GM18858 (cell line): ENCODE data around the gene SLC2A2.

Experiments used
- ATAC-seq: cut with Tn5 transposase; IDR thresholded peaks from one replicate; pipeline ENCODE4 v1.9.1; 2021; ENCODE audit not compliant: unreplicated experiment

SLC2A2 gene

DNA sequence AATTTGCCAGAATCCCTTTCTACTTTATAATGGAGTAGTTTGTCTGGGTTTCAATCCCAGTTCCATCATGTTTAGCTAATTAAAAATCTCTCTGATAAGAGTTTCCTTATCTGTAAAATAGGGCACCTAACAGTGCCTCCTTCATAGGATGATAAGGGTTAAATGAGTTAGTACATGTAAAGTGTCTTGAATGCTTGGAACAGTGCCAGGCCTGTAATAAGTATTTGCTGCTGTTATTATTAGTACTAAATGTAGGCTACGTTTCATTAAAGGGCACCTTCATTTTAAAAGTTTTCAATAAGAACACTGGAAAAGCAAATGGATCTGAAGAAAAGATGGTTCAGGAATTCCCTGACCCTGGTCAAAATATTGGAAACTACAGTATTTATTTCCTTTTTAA lies 11.8 kb upstream of the SLC2A2 start:
- ATAC-seq: no peak

DNA sequence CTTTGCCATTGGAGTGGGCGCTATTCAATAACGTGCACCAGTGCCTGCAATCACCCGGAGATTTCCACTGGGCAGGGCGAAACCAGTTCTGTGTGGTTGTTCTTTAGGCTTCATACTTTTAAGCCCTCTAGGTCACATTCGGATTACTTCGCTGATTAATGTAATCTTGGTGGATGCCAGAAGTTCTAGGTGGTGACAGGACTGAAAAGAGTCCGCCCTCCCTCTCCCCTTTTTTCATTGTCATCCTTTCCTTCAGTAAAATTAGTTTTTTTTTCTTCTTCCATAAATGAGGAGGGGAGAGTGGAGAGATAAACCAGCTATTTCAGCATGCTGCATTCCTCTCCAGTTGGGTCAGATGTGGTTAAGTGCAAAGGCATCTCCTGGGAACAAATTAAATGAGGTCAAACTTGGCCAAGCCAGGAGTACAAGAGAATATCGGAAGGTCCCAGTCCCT lies 2.3 kb upstream of the SLC2A2 start:
- ATAC-seq: no peak

DNA sequence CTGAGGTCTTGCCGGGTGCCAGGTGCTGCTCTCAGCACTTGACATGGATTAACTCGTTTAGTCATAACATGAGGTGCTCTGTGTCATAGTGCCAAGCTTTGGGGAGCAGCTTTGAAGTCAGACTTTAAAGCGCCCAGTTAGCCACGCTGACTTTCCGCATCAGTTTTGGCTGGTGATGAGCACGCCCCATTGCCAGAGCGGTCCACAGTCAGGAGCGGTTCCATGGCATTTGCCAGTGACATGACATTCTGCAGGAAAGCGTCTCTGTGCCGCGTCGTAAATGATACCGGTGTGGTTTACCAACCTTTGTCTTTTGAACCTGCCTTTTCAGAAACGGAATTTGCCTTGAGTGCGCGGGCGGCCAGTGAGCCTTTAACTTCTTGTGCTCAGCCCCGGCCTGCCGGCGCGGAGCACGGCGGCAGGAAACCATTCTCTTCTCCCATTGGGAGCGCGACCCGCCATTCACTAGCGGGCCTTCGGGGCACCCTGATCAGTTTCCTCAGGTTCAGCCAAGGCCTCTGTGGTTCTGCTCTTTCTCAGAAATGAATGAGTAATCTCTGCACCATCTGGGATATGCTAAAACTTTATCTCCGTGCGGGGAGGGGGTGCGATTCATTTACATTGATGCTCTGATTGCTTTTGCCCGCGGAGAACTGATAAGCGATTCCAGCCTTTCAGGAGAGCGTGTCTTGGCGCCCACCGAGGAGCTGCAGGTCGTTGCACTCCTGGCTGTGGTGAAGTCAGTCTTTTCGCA lies 1.7 kb upstream of the SLC2A2 start:
- ATAC-seq: no peak

DNA sequence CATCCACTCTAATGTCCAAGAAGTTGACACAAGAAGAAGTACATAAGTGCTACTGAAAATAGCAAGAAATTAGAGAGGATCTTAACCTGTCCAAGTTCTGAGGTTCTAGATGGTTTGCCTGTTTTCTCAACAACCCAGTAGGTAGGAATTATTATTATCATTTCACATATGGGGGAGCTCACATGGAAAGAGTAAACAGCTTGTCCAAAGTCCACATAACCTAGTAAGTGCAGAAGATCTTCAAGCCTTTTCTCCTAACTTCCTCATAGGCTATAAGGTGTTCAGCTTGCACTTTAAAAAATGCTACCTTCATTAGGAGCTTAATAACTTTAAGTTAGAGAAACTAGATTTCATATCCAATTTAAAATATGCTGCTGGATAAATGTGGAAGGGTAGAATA lies 3.0 kb downstream of the SLC2A2 start:
- no peak for ATAC-seq

DNA sequence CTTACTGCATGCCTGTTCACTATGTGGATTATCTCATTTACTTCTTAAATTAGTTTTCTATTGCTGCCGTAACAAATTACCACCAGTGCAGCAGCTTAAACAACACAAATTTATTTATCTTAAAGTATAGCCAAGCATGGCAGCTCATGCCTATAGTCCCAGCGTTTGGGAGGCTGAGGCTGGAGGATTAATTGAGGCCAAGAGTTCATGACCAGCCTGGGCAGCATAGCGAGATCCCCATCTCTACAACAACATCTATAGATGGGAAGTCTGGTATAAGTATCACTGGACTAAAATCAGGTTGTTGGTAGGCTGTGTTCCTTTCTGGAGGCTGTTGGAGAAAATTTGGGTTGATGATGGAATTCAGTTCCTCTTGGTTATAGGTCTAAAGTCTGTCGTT lies 5.1 kb downstream of the SLC2A2 start:
- no peak for ATAC-seq

DNA sequence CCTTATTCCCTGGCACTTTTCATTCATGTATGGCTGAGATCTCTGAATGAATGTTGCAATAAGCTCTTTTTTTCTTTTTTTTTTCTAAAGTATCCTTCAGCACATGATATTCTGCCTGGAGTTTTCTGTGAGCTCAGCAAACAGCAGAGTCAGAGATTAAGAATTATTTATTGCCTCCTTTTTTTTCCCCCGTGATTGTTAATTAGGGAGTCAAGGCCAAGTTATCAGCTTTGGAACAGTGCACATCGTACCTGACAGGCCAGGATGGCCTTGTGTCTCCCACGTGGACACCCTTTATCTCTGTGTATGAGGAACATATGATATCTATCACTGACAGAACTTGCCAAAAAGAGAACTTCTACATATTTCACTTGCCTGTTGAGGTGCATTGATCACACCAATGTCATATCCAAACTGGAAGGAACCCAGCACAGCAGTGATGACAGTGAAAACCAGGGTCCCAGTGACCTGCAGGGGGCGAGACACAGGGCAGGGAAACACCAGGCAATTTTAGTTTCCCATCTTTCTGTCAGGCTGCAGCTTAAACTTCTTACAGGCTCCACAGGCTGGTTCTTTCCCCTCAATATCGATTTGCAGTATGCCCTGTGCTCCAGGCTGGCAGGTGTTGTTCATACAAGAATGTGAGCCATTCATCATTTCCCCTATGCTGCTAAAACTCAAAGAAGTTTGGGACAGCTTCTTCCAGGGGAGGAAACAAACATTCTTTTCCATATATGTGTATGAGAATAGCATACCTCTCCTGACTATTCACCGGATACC lies 8.2 kb downstream of the SLC2A2 start:
- no peak for ATAC-seq

DNA sequence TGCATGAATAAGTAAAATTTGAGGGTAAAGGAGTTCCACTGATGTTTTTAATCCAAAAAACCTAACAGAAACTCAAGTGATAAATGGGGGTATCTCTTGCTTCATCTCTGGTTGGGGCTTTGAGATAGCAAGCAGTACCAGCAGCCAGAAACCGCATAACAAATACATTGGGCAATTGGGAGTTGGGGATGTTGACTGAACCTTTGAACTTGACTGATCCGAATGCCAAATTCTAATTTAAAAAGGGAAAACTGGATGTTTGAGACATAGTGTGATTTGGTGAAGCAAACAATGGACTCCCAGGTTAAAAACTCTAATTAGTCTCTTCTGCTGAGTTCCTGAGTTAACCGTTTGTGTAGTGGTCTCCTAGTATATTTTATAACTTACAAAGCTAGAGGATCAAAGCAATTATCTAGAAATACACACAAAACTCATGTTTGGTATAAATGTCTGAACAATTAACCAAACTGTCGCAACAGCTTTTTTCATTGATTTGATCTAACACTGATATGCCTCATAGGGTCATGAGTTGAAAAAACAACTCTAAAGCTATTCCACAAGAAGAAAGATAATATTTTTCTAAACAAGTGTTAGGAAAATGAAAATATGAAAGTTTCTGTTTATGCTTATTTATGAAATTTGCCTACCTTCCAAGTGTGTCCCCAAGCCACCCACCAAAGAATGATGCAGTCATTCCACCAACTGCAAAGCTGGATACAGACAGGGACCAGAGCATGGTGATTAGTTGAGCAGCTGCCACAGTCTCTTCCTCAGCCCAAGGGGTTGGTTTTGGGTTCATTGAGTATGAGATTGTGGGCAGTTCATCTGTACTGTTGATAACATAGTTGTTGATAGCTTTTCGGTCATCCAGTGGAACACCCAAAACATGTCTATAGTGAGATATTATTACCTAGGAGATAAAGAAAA lies 12.4 kb downstream of the SLC2A2 start:
- no peak for ATAC-seq

DNA sequence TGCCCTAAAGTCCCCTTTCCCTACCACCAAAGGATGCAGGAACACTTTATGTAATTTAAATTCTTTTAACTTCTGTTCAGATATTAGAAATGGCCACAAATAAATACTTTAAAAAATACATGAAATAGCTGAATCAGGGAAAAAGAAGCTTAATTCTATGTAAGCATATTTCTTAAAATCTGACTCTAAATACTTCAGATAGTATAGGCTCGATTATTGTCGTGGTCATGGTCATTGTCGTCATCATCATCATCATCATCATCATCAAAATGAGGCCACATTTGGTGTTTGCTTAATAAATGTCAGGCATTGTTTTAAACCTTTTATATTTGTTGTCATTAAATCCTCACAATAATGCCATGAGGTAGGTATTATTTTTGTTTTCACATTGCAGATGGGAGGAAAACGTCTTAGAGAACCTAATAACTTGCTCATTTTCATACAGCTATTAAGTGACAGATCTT lies 14.6 kb downstream of the SLC2A2 start:
- ATAC-seq: no peak

DNA sequence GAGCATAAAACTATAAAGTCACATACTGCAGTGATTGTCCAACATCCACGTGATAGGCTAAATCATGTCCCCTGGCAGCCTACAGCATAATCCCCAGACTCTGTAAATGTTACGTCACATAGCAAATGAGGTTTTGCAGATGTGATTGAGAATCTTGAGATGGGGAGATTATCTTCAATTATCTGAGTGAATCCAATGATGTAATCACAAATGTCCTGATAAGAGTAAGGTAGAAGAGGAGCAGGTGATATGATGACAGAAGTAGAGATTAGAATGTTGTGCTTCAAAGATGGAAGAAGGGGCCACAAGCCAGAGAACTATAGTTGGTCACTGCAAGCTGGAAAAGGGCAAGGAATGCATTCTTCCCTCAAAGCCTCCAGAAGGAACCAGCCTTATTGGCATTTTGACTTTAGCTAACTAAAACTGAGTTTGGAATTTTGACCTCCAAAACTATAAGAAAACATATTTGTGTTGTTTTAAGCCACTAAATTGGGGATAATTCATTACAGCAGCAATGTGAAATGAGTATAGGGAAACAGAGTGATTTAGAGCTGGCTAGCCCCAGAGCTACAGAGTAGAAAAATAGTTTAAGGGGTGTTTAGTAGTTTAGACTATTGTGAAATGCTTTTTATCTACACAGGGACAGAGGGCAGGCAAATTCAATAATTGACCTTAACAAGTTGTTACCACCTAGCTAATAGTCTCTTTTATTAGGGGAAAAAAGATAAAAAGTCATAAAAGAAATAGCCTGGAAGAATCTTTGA lies 15.2 kb downstream of the SLC2A2 start:
- no peak for ATAC-seq

DNA sequence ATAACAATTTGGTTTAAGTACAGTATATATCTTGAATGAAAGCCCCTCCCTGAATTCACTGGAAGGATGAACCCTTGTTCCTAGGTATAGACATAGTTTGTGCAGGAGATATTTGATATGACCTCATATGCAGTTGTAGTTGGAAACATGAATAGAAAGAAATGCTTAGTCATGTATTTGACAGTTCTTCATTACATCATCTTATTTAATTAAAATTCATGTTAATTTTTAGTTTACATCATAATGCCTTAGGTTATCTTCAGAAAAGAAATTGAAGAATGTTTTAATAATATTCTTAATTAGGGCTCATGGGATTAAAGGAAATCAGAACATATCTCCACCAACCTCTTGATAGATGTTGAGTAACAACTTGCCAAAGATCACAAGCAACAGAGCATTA lies 19.2 kb downstream of the SLC2A2 start:
- no peak for ATAC-seq

DNA sequence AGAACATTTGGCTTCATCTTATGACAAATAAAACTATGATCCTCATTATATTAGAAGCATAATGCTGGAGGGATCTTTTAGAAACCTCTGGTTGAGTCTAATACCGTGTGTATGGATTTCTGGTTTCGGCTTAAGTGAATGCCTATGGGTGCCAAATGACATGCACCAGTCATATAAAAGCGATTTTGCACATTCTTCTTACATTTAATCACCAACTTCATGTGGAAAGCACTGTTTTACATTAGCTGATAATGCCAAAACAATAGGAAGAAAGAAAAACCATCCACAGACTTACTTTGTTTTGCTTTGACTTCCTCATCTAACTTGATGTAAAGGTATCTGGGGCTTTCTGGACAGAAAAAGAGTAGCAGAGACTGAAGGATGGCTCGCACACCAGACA lies 20.9 kb downstream of the SLC2A2 start:
- no peak for ATAC-seq

DNA sequence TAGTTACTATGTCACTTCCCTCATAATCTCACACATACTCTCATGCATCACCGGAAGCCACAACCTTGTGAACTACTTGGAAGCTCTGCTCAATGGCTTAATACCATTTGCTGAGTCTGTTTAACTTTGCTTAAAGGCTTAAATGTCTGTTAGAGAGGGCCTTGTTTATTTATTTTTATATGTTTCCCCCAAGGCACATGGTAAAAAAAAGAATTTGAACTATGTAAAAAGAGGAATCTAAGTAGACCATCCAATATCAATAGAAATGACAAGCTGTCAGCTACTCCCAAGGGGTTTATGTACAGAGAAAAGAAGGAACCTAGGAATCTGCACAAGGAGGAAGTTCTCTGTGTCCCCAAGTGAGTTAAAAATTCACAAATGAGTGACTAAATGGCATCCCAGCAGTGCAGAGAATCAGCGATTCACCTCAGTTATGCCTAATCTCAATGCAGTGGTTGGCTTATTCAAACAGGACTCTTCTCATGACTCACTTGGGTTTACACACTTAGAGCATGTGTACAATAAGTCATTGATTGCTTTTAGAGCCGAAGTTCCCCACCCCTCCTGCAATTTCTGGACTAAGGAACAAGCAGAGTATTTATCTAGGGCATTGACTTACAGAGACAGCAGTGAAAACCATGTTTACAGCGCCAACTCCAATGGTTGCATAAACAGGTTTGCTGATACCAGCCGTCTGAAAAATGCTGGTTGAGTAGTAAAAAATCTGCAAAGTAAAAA lies 24.4 kb downstream of the SLC2A2 start:
- no peak for ATAC-seq

DNA sequence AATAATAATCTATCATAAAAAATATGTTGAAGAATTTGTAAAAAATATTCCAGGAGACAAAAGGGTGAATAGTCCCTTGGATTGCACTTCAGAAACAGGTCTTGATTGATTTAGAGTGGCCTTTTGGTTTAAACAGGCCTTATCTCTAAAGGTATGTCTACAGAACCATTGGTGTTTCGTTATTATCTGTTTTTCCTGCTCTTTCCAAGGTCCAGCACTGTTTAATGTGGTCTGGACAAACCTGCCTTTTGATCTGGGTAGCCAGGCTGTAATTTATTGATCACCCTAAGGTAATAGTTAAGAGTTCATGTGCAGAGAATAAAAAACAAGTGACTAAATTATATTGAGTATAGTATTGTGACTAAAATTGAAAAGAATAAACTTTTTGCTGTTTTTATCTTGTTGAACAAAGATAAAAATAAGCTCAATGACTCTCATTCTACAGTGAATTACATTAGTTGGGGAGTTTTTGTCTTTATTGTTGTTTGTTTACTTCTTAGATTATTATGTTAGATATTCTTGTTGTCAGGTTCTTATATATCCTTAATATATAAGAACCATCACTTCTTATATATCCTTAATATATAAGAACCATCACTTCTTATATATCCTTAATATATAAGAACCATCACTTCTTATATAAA lies 25.1 kb downstream of the SLC2A2 start:
- ATAC-seq: no peak

DNA sequence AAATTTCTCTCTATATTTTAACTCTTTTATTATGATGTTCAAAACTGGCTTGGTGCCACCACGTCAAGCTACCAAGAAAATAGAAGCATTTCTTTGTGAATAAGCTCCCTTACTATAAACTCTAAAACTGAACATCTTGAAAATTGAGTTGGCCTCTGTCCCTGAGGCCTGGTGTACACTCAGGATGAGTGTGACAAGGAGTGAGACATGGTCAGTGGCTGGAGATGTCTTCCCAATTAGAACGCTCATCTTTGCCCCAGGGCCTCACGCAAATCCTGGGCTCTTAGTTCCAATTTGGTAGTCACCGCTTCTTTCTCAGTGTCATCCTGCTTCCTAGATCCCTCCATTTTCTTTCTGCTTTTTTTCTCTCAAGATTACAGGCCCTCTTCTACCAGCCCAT lies 26.2 kb downstream of the SLC2A2 start:
- ATAC-seq: no peak

DNA sequence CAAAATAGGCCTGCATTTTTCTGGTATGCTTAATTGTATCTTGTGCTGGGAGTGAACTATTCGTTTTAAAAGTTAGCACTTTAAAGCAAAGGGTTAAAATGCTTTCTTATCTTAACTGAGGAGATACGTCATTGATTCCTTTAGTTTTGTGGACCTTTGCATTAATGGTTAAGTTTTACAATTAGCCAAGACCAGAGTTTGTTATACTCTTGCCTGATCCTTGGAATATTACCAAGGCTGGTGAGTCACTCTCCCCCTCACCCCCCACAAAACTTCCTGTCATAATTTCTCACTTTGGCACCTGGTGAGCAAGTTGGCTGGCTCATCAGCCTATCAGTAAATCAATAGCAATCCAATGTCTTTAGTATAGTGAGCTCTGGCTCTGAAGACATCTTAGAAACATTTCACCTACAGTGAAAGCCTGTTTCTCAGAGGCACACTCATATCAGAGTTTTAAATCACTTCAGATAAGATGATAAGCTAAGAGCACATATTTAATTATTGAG lies 26.7 kb downstream of the SLC2A2 start:
- no peak for ATAC-seq

DNA sequence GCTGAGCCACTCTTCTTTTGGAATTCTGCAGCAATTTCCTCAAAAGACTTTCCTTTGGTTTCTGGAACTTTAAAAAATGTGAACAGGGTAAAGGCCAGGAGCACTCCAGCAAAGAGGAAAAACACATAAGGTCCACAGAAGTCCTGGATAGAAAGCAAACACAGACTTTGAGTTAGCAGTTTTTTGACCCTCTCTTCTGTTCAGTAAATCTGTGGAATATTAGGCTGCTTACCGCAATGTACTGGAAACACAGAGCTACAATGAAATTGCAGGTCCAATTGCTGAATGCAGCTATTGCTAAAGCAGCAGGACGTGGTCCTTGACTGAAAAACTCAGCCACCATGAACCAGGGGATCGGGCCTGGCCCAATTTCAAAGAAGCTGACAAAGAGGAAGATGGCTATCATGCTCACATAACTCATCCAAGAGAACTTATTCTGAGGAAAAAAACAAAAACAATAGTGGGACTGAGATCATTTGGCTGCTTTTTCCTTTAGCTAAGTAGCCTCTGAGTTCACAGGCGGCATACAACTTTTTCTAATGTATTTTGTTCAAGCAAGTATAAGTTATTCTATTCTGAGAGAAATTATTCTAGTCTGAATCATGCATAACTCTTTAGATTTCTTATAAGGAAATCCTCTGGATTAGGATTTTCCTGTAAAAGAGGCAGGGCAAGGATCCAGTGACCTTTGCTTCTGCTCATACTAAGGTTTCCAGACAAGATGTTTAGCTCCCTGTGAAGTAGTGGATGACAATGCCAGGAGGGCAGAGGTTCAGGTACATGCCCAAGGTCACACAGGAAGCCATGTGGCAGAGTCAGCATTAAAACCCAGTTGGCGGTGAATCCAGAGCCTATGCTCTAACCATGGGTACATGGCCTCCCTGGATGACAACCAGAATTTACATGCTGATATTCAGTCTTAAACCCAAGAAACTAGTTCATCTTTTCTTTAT lies 28.3 kb downstream of the SLC2A2 start:
- no peak for ATAC-seq

DNA sequence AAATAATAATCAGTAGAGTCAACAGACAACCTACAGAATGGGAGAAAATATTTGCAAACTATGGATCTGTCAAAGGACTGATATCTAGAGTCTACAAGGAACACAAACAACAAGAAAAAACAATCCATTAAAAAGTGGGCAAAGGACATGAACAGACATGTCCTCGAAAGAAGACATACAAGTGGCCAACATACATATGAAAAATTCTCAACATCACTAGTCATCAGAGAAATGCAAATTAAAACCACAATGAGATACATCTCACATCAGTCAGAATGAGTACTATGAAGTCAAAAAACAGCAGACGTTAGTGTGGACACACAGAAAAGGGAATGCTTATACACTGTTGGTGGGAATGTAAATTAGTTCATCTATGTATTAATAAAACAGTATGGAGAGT lies 33.7 kb downstream of the SLC2A2 start:
- no peak for ATAC-seq

DNA sequence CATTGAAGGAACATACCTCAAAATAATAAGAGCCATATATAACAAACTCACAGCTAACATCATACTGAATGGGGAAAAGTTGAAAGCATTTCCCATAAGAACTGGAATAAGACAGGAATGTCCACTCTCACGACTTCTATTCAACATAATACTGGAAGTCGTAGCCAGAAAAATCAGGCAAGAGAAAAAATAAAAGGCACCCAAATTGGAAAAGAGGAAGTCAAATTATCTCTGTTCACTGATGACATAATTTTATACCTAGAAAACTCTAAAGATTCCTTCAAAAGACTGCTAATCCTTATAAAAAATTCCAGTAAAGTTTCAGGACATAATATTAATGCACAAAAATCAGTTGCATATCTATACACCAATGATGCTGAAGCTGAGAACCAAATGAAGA lies 34.9 kb downstream of the SLC2A2 start:
- no peak for ATAC-seq
